SKM-1 treated with dmso at 0.1 percent for 144 hours (cell line): ENCODE results near the gene ECM1.

Experiments used
- DNase-seq: peaks from one replicate; lab custom pipeline; 2025; ENCODE audit not compliant: unreplicated experiment; lab: John Stamatoyannopoulos, UW

ECM1 gene

GRCh38 chr1:150507912-150508864 lies at the start of gene ECM1:
TSS of gene ECM1 (plus strand) at chr1:150508109. CDS start at chr1:150508210, 101 bp downstream.
- no peak for DNase-seq

GRCh38 chr1:150464422-150464826 lies 43.5 kb upstream of the ECM1 start:
- peak; percentile 78 for DNase-seq

GRCh38 chr1:150466964-150467363 lies 40.9 kb upstream of the ECM1 start:
- no peak for DNase-seq

GRCh38 chr1:150469291-150469690 lies 38.6 kb upstream of the ECM1 start:
- DNase-seq = no peak

- DNase-seq = no peak
Measured at GRCh38 chr1:150472601-150473200, 35.2 kb upstream of the ECM1 start.

GRCh38 chr1:150473659-150474058 lies 34.2 kb upstream of the ECM1 start:
- DNase-seq = no peak

- no peak for DNase-seq
Measured at GRCh38 chr1:150474869-150475268, 33.0 kb upstream of the ECM1 start.

GRCh38 chr1:150476754-150477153 lies 31.2 kb upstream of the ECM1 start:
- no peak for DNase-seq

- DNase-seq = no peak
Measured at GRCh38 chr1:150477320-150477719, 30.6 kb upstream of the ECM1 start.

- no peak for DNase-seq
Measured at GRCh38 chr1:150477733-150478132, 30.2 kb upstream of the ECM1 start.

- no peak for DNase-seq
Measured at GRCh38 chr1:150479370-150479769, 28.5 kb upstream of the ECM1 start.

GRCh38 chr1:150479927-150480352 lies 28.0 kb upstream of the ECM1 start:
- no peak for DNase-seq

GRCh38 chr1:150484431-150484830 lies 23.5 kb upstream of the ECM1 start:
- no peak for DNase-seq

- DNase-seq = peak; percentile 18
Measured at GRCh38 chr1:150484861-150485260, 23.0 kb upstream of the ECM1 start.

GRCh38 chr1:150486966-150487762 lies 20.7 kb upstream of the ECM1 start, which contains the start of gene TARS2:
TSS of gene TARS2 (plus strand) at chr1:150487419. CDS start at chr1:150487451, 32 bp downstream.
- peak; percentile 100 for DNase-seq

- DNase-seq = no peak
Measured at GRCh38 chr1:150487763-150488115, 20.2 kb upstream of the ECM1 start.

- DNase-seq = no peak
Measured at GRCh38 chr1:150493175-150493574, 14.7 kb upstream of the ECM1 start.

GRCh38 chr1:150498342-150498741 lies 9.6 kb upstream of the ECM1 start:
- DNase-seq = no peak

- DNase-seq = no peak
Measured at GRCh38 chr1:150505431-150505830, 2.5 kb upstream of the ECM1 start.

GRCh38 chr1:150508982-150509381 lies 1.1 kb downstream of the ECM1 start:
- no peak for DNase-seq

GRCh38 chr1:150511551-150511950 lies 3.6 kb downstream of the ECM1 start:
- DNase-seq = no peak
